ENCODE data around the gene SNX18.
A peak's percentile ranks its signal among the peaks of the same experiment; 100 is the strongest.

SNX18 gene

GRCh38 chr5:54520438-54520846 is 2.9 kb downstream of the SNX18 start:
- ChIA-PET POLR2A (no interaction called here), CTCF (no interaction called here)
- Histone ChIP-seq H3K9me3 (ENCODE audit: control insufficient read depth, insufficient read depth, low read depth, low read length) (no peaks in the 10 kb centered on the region), H3K27ac (ENCODE audit: extremely low read depth, low read depth, low read length) (no peak overlapping the region), H3K4me1 (ENCODE audit: control insufficient read depth, insufficient read depth, low read length) (peaks cover 17% of the 10 kb centered on the region), H3K4me3 (ENCODE audit: low read depth, low read length) (peak overlapping the region; percentile 34), H3K36me3 (ENCODE audit: control insufficient read depth in 2 of 2, insufficient read depth in 1 of 2, low read length in 2 of 2) (peaks cover 4 to 10% of the 10 kb centered on the region in 2 experiments; a peak in 2 of 3 replicates)
- TF ChIP-seq OVOL3 (tag by site-specific recombination; IDR thresholded peaks at IDR 0.05) (no peak), ZNF777 (tag by site-specific recombination; IDR thresholded peaks at IDR 0.05; ENCODE audit: borderline replicate concordance) (no peak), ZNF544 (tag by site-specific recombination; IDR thresholded peaks at IDR 0.05) (no peak), ZNF366 (tag by site-specific recombination; conservative IDR thresholded peaks at IDR 0.05) (peak; percentile 30; the same call in 1 of the 2 replicates), ZFP3 (tag by site-specific recombination; IDR thresholded peaks at IDR 0.05; ENCODE audit: low read depth) (no peak), PRDM1 (tag by site-specific recombination; IDR thresholded peaks at IDR 0.05) (peak; percentile 87), ZNF362 (tag by site-specific recombination; IDR thresholded peaks at IDR 0.05) (no peak), ZNF211 (tag by site-specific recombination; IDR thresholded peaks at IDR 0.05; ENCODE audit: low read depth) (no peak), GLIS2 (tag by site-specific recombination; IDR thresholded peaks at IDR 0.05) (no peak), ZFHX2 (tag by site-specific recombination; conservative IDR thresholded peaks at IDR 0.05) (peak; percentile 37; the same call in 1 of the 2 replicates), ZNF155 (tag by site-specific recombination; IDR thresholded peaks at IDR 0.05) (no peak), ZNF600 (tag by site-specific recombination; IDR thresholded peaks at IDR 0.05) (peak; percentile 57; the same call in 1 of the 2 replicates), ZSCAN18 (tag by site-specific recombination; IDR thresholded peaks at IDR 0.05) (no peak), EGR2 (tag by site-specific recombination; IDR thresholded peaks at IDR 0.05; ENCODE audit: low read depth) (peak; percentile 21; the same call in 1 of the 2 replicates), FEZF1 (tag by site-specific recombination; IDR thresholded peaks at IDR 0.05) (0 out of 2 replicates have a peak, but pooled peaks have one; percentile 19), ZNF48 (tag by site-specific recombination; IDR thresholded peaks at IDR 0.05) (no peak), PRDM10 (tag by site-specific recombination; IDR thresholded peaks at IDR 0.05) (peak; percentile 76)

GRCh38 chr5:54520940-54521339 is 3.4 kb downstream of the SNX18 start:
- Histone ChIP-seq H3K27ac (ENCODE audit: extremely low read depth, low read depth, low read length) (no peak overlapping the region), H3K9me3 (ENCODE audit: control insufficient read depth, insufficient read depth, low read depth, low read length) (no peaks in the 10 kb centered on the region), H3K36me3 (ENCODE audit: control insufficient read depth in 2 of 2, insufficient read depth in 1 of 2, low read length in 2 of 2) (peaks cover 4 to 10% of the 10 kb centered on the region in 2 experiments; a peak in 2 of 3 replicates), H3K4me1 (ENCODE audit: control insufficient read depth, insufficient read depth, low read length) (peaks cover 17% of the 10 kb centered on the region), H3K4me3 (ENCODE audit: low read depth, low read length) (peak overlapping the region; percentile 34)
- CTCF ChIA-PET: interaction anchor here (2.1 kb wide), 1 partner anchor 325 kb away, joined by 11 read pairs; no protein-coding TSS in a partner anchor
- POLR2A ChIA-PET: interaction anchor here (0.6 kb wide), 1 partner anchor 129 kb away, joined by 3 read pairs; no protein-coding TSS in a partner anchor
- TF ChIP-seq ZNF335 (tag by site-specific recombination; conservative IDR thresholded peaks at IDR 0.05) (peak; percentile 40; the same call in 1 of the 2 replicates), AEBP2 (tag by site-specific recombination; IDR thresholded peaks at IDR 0.05; ENCODE audit: borderline replicate concordance) (no peak)
